ENCODE measurements around the gene S100A9.

S100A9 gene

GRCh38 chr1:153361480-153362109 is 3.9 kb downstream of the S100A9 start:
- no peak for DNase-seq (ENCODE audit: low read depth)

- DNase-seq (ENCODE audit: low read depth): no peak
Measured at GRCh38 chr1:153362187-153362775, 4.6 kb downstream of the S100A9 start.

- DNase-seq (ENCODE audit: low read depth): no peak
Measured at GRCh38 chr1:153363641-153364040, 6.0 kb downstream of the S100A9 start.

- DNase-seq (ENCODE audit: low read depth): no peak
Measured at GRCh38 chr1:153364156-153364555, 6.5 kb downstream of the S100A9 start.

GRCh38 chr1:153364766-153365666 is 7.4 kb downstream of the S100A9 start:
- DNase-seq (ENCODE audit: low read depth): no peak

GRCh38 chr1:153365696-153366095 is 8.0 kb downstream of the S100A9 start:
- DNase-seq (ENCODE audit: low read depth): no peak

- no peak for DNase-seq (ENCODE audit: low read depth)
Measured at GRCh38 chr1:153366261-153366660, 8.6 kb downstream of the S100A9 start.

- no peak for DNase-seq (ENCODE audit: low read depth)
Measured at GRCh38 chr1:153367090-153367489, 9.4 kb downstream of the S100A9 start.

- no peak for DNase-seq (ENCODE audit: low read depth)
Measured at GRCh38 chr1:153368495-153368894, 10.8 kb downstream of the S100A9 start.

GRCh38 chr1:153370146-153370545 is 12.5 kb downstream of the S100A9 start:
- no peak for DNase-seq (ENCODE audit: low read depth)

GRCh38 chr1:153371231-153371630 is 13.6 kb downstream of the S100A9 start:
- DNase-seq (ENCODE audit: low read depth): no peak

GRCh38 chr1:153372571-153372970 is 14.9 kb downstream of the S100A9 start:
- DNase-seq (ENCODE audit: low read depth): no peak

- DNase-seq (ENCODE audit: low read depth): no peak
Measured at GRCh38 chr1:153374071-153374470, 16.4 kb downstream of the S100A9 start.

GRCh38 chr1:153375511-153375910 is 17.9 kb downstream of the S100A9 start, which contains the start of gene S100A12:
TSS of gene S100A12 (minus strand) at chr1:153375621. CDS start at chr1:153374592, 1,029 bp downstream.
- no peak for DNase-seq (ENCODE audit: low read depth)

- no peak for DNase-seq (ENCODE audit: low read depth)
Measured at GRCh38 chr1:153379591-153379990, 21.9 kb downstream of the S100A9 start.

- DNase-seq (ENCODE audit: low read depth): no peak
Measured at GRCh38 chr1:153380711-153381110, 23.1 kb downstream of the S100A9 start.

GRCh38 chr1:153384958-153385580 is 27.4 kb downstream of the S100A9 start:
- DNase-seq (ENCODE audit: low read depth): no peak

GRCh38 chr1:153386500-153386901 is 28.8 kb downstream of the S100A9 start:
- DNase-seq (ENCODE audit: low read depth): no peak

- DNase-seq (ENCODE audit: low read depth): no peak
Measured at GRCh38 chr1:153387001-153387400, 29.3 kb downstream of the S100A9 start.

- DNase-seq (ENCODE audit: low read depth): no peak
Measured at GRCh38 chr1:153387785-153388184, 30.1 kb downstream of the S100A9 start.

- no peak for DNase-seq (ENCODE audit: low read depth)
Measured at GRCh38 chr1:153389401-153389800, 31.7 kb downstream of the S100A9 start.

All from stimulated activated CD8-positive, alpha-beta memory T cell treated with anti-CD3 and anti-CD28 coated beads, Interleukin-12 subunit alpha, Interleukin-12 subunit beta, amount 100 ng/mL, for 1 hour (primary cell).